ENCODE measurements around the gene PGAM5.

PGAM5 gene

GRCh38 chr12:132736378-132736777 lies 25.7 kb downstream of the PGAM5 start:
- TF ChIP-seq, protein P1, sequence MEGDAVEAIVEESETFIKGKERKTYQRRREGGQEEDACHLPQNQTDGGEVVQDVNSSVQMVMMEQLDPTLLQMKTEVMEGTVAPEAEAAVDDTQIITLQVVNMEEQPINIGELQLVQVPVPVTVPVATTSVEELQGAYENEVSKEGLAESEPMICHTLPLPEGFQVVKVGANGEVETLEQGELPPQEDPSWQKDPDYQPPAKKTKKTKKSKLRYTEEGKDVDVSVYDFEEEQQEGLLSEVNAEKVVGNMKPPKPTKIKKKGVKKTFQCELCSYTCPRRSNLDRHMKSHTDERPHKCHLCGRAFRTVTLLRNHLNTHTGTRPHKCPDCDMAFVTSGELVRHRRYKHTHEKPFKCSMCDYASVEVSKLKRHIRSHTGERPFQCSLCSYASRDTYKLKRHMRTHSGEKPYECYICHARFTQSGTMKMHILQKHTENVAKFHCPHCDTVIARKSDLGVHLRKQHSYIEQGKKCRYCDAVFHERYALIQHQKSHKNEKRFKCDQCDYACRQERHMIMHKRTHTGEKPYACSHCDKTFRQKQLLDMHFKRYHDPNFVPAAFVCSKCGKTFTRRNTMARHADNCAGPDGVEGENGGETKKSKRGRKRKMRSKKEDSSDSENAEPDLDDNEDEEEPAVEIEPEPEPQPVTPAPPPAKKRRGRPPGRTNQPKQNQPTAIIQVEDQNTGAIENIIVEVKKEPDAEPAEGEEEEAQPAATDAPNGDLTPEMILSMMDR (IDR thresholded peaks at IDR 0.05) = no peak

DNA sequence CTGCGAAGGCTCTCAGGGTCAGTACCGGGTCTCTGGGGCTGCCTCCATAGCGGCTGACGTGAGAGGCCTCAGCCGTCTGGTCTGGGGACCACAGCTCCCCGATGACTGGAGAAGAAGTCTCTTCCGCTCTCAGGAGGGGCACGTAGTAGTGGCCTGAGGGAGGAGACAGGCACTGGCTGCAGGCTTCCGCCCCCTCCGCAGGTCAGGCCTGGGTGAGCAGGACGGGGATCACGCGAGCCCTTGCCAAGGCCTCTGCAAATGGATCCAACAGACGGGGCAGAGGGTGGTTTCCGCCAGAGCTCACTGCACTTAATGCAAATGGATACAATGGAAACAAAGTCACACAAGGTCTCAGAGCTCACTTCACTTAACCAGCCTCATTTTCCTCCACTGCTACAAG lies 26.3 kb downstream of the PGAM5 start:
- TF ChIP-seq, protein P1 (IDR thresholded peaks at IDR 0.05) = no peak

GRCh38 chr12:132739600-132740312 lies 29.1 kb downstream of the PGAM5 start:
- TF ChIP-seq, protein P1 (IDR thresholded peaks at IDR 0.05) = no peak

- TF ChIP-seq, protein P1 (IDR thresholded peaks at IDR 0.05) = no peak
Observed at GRCh38 chr12:132740313-132740646, 29.6 kb downstream of the PGAM5 start.

GRCh38 chr12:132740652-132741051 lies 30.0 kb downstream of the PGAM5 start:
- TF ChIP-seq, protein P1 (IDR thresholded peaks at IDR 0.05) = no peak

DNA sequence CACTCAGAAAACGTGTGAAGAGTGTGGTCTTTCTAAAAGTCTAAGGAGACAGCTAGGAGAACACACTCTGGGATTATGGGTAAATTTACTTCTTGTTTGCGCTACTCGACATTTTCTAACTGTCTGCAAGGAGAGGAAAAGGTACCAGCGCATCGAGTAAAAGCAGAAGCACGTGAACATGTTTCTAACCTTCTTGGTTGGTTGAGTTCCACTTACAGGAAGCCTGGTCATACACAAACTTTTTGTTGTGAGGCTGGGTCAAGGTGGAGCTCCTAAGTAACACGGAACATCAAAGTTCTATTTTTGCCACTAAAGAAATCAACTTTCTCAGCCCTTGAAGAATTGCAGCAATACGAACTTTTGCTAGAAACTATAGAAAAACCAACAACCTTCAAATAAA lies 31.0 kb downstream of the PGAM5 start:
- TF ChIP-seq, protein P1 (IDR thresholded peaks at IDR 0.05) = no peak

DNA sequence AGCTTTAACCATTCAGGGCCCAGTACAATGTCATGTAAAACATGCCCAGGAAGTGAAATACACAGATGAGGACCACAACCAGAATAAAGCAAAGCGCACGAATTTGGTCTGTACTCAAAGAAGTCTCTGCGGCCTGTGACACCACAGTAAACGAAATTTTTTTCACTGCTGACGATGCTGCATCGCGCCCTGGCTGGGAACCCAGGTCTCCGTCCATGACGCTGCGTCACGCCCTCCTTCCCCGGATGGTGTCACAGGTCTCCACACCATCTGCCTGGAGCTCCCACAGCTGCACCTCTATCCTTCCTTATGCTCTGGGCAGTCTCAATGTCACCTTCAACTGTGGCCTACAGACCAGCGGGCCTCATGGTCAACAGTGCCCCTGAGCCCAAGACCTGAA lies 33.2 kb downstream of the PGAM5 start:
- TF ChIP-seq, protein P1 (IDR thresholded peaks at IDR 0.05) = no peak

DNA sequence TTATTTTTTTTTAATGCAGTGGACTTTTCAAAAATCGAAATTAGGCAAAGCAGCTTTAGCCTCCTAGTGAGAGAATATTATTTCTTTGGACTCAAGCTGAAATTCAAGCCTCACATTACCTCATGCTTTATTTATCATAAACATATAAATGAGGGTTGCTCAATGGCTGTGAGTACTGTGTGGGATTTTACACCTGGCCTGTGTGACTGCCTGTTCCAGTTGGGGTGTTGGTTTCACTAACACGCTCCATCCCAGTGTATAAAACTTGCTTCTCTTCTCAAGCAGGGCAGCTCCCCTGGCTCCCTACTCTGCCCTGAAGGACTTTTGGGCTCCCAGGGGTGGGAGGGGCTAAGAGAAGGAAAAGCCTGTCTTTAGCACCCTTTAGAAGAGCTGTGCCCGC lies 36.0 kb downstream of the PGAM5 start:
- TF ChIP-seq, protein P1 (IDR thresholded peaks at IDR 0.05) = no peak
